ENCODE data around the gene CDK11B. TPM values are rescaled to one million over a fixed set of nuclear protein-coding genes. Genes with fewer than 3 reads are reported as not detected.

Gene CDK11B
- total and polyA plus RNA-seq, 2 of the 8 experiments (the other 6 are each of a cell fraction or from before 2014, with no cell fraction given) = 11.1 to 31.9 TPM

DNA sequence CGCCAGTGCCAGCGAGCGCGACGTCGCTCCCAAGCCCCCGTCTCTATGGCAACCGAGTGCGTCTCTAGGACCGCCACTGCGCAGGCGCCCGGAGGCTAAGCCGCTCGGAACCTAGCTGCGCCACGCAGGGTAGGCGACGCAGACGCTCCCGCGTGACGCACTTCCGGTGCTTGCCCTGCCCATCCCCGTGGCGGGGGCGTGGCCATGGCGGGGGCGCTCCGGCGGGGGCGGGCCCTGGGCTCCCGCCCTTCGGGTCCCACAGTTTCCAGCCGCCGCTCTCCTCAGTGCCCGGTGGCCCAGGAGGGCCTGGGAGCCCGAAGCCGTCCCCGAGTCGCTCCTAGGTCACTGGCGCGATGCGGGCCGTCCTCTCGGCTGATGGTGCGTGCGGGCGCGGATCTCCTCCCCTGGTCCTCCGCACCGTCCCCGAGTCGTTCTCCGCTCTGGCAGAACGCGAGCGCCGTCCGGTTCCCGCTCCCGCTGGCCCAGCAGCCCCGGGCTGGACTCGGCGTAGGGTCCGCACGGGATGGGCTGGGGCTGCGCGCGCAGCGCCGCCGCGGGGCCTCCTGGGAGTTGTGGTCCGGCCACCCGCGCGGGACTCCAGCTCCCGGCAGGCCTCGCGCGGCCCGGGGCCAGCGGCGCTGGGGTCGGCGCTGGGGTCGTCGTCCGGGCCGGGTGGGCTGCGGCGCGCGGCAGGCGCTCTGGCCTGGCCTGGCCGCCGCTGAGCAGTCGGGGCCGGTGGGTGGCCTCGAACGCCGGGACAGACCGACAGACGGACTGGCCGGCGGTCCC is 43.4 kb downstream of the CDK11B start, which contains the start of gene MIB2 (continued):
- TF ChIP-seq CBX8 (IDR thresholded peaks at IDR 0.05; ENCODE audit: borderline replicate concordance, low read depth, low read length) (no peak), KDM4A (IDR thresholded peaks at IDR 0.05; ENCODE audit: low read depth, low read length, severe bottlenecking) (peak; percentile 97), NRF1 (IDR thresholded peaks at IDR 0.05; ENCODE audit: low read depth, low read length) (peak; percentile 96), POU5F1 (IDR thresholded peaks at IDR 0.05; ENCODE audit: low read depth, low read length) (no peak), TAF1 (IDR thresholded peaks at IDR 0.05; ENCODE audit: low read depth, low read length) (peak; percentile 78), HDAC2 (IDR thresholded peaks at IDR 0.05; ENCODE audit: borderline replicate concordance in 1 of 2, low read depth in 2 of 2, low read length in 2 of 2) (0 out of 4 replicates have a peak, but pooled peaks of 1 of the 2 experiments have one; percentile 7), PHF8 (conservative IDR thresholded peaks at IDR 0.05; ENCODE audit: low read depth, low read length) (peak; percentile 99), RBBP5 (IDR thresholded peaks at IDR 0.05; ENCODE audit: borderline replicate concordance, low read depth, low read length) (0 out of 2 replicates have a peak, but pooled peaks have one; percentile 72), E2F6 (IDR thresholded peaks at IDR 0.05) (no peak; the same call in 1 of the 2 replicates), SUZ12 (IDR thresholded peaks at IDR 0.05; ENCODE audit: low read length) (no peak), SIN3A (conservative IDR thresholded peaks at IDR 0.05 in 1 of 2, IDR thresholded peaks at IDR 0.05 in 1 of 2; ENCODE audit: low read depth in 1 of 2, low read length in 2 of 2) (peak; percentile 23 to 97; a peak in 2 of 4 replicates), EGR1 (IDR thresholded peaks at IDR 0.05; ENCODE audit: borderline replicate concordance, low read depth, low read length) (peak; percentile 80; the same call in 1 of the 2 replicates), SP1 (IDR thresholded peaks at IDR 0.05; ENCODE audit: low read depth, low read length) (0 out of 2 replicates have a peak, but pooled peaks have one; percentile 50), YY1 (IDR thresholded peaks at IDR 0.05; ENCODE audit: low read depth, low read length) (no peak)
- TF ChIP-seq, protein P1, sequence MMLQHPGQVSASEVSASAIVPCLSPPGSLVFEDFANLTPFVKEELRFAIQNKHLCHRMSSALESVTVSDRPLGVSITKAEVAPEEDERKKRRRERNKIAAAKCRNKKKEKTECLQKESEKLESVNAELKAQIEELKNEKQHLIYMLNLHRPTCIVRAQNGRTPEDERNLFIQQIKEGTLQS (IDR thresholded peaks at IDR 0.05; ENCODE audit: insufficient read depth, low read depth, low read length) = peak; percentile 93
